Measurements from ENCODE around the gene MAN1C1. TPM values are rescaled to one million over a fixed set of nuclear protein-coding genes. Genes with fewer than 3 reads are reported as not detected.

MAN1C1 gene
- total and polyA plus RNA-seq, 9 of the 15 experiments (the other 6 are each of a cell fraction or from before 2014, with no cell fraction given) = 0.04 to 0.44 (median 0.10) TPM; not detected in 3

- TF ChIP-seq ZNF318 (IDR thresholded peaks at IDR 0.05; ENCODE audit: borderline replicate concordance in 1 of 2, low read depth in 1 of 2) (no peak), HDAC1 (IDR thresholded peaks at IDR 0.05) (no peak), RCOR1 (IDR thresholded peaks at IDR 0.05; ENCODE audit: borderline replicate concordance in 1 of 2, low read depth in 2 of 2, low read length in 2 of 2) (no peak), CEBPG (CRISPR knock-in tag; IDR thresholded peaks at IDR 0.05) (no peak), CEBPG (tag; conservative IDR thresholded peaks at IDR 0.05 in 1 of 2, IDR thresholded peaks at IDR 0.05 in 1 of 2) (no peak), ZC3H4 (CRISPR knock-in tag; IDR thresholded peaks at IDR 0.05; ENCODE audit: borderline replicate concordance) (no peak), JUN (IDR thresholded peaks at IDR 0.05; ENCODE audit: borderline replicate concordance, low read depth, low read length) (no peak), JUN (CRISPR knock-in tag; IDR thresholded peaks at IDR 0.05; ENCODE audit: borderline replicate concordance) (no peak), BRD4 (IDR thresholded peaks at IDR 0.05) (no peak)
These were observed 5.9 kb downstream of the MAN1C1 start (continued) for GRCh38 chr1:25622531-25622930.
